GM19043 (cell line): ENCODE measurements around the gene SCFD2.
"Not testable (repeated sequence)": the region's sequence is repeated elsewhere in the genome, so short reads cannot be mapped to it uniquely, and the experiment has no call there.

Experiments used
- ATAC-seq: cut with Tn5 transposase; IDR thresholded peaks from one replicate; pipeline ENCODE4 v1.9.1; 2021; ENCODE audit warnings: low read depth; ENCODE audit not compliant: unreplicated experiment

SCFD2 gene

DNA sequence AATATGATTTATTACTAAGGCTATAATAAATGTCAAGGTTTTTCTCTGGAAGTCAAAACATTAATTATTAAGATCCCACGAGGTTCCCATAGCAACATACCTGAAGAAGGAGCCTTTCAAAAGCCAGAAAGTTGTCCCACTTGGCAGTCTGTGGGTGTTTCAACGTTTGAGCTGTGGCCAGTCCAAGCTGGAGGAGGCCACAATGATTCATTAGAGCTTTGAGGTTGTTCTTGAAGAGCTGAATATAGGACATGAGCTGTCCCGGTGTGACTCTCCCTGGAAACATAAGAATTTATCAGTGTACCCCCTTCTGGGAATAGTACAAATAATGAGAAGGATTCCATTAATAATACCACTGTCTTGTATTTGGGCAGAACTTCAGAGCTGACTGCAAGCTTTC lies 92.1 kb downstream of the SCFD2 start:
- ATAC-seq: no peak

- no peak for ATAC-seq
These were observed 98.8 kb downstream of the SCFD2 start for GRCh38 chr4:53267026-53267425.

DNA sequence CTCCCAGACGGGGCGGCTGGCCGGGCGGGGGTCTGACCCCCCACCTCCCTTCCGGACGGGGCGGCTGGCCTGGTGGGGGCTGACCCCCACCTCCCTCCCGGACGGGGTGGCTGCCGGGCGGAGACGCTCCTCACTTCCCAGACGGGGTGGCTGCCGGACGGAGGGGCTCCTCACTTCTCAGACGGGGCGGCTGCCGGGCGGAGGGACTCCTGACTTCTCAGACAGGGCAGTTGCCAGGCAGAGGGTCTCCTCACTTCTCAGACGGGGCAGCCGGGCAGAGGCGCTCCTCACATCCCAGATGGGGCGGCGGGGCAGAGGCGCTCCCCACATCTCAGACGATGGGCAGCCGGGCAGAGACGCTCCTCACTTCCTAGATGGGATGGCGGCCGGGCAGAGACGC lies 109.9 kb downstream of the SCFD2 start:
- ATAC-seq: not testable (repeated sequence)

DNA sequence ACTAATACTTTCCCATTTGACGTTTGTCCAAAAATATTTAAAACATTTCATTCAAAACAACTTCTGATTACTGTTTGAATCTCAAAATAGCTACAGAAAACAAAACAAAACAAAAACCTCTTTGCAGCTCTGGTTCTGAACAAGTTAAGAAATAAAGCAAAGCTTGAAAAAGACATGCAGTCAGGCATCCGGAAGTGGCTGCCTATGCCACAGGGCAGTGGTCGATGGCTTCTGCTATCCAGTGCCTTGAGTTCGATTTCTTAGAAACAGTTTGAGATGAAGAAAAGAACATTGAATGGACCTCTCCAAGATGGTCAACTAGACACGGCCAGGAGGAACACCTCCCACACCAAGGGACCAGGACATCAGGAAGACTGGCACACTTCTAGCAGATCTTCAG lies 125.3 kb downstream of the SCFD2 start:
- no peak for ATAC-seq

DNA sequence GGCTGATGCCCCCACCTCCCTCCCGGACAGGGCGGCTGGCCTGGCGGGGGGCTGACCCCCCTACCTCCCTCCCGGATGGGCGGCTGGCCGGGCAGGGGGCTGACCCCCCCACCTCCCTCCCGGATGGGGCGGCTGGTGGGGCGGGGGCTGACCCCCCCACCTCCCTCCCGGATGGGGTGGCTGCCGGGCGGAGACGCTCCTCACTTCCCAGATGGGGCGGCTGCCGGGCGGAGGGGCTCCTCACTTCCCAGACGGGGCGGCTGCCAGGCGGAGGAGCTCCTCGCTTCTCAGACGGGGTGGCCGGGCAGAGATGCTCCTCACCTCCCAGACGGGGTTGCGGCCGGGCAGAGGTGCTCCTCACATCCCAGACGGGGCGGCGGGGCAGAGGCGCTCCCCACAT lies 127.5 kb downstream of the SCFD2 start:
- not testable (repeated sequence) for ATAC-seq

GRCh38 chr4:53237811-53238210 lies 128.1 kb downstream of the SCFD2 start:
- not testable (repeated sequence) for ATAC-seq

GRCh38 chr4:53236624-53237023 lies 129.2 kb downstream of the SCFD2 start:
- not testable (repeated sequence) for ATAC-seq

DNA sequence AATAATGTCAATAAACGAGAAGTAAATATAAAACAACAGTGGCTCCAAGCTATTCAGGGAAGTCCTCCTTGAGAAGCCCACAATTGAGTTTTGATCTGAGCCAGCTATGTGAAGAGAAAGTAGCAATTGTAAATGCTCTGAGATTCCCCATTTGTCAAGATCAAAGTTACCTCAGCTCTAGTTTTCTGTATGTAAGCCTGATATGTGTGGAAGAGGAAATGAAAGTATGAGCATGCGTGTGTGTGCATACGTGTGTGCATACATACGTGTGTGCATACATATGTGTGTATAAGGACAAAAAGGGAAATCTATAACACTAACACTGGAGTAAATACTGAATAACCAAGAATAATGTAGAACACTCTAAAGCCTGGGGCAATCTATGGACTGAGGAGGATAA lies 130.3 kb downstream of the SCFD2 start:
- ATAC-seq: no peak

GRCh38 chr4:53234669-53235068 lies 131.2 kb downstream of the SCFD2 start:
- ATAC-seq: no peak

GRCh38 chr4:53234111-53234510 lies 131.8 kb downstream of the SCFD2 start:
- no peak for ATAC-seq

- ATAC-seq: no peak
These were observed 132.6 kb downstream of the SCFD2 start for GRCh38 chr4:53233114-53233795.

DNA sequence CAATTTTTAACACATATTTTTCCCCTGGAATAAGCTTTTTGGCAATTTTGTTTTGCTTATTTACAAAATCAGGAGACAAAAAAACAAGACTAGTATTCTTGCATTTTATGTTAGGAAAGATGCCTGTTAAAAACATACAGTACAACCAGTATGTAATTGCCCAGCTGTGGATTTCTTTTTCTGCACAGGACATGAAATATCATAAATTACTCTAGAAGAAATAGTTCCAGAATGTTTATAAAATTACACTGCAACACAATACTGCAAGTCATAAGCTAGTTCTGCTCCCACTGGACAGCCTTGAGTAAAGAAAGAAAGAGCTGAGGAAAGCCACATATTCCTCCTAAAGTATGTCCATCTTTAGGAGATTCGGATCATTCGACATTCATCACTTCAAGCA lies 133.5 kb downstream of the SCFD2 start:
- no peak for ATAC-seq

- ATAC-seq: no peak
These were observed 137.8 kb downstream of the SCFD2 start for GRCh38 chr4:53228036-53228435.

- no peak for ATAC-seq
These were observed 138.4 kb downstream of the SCFD2 start for GRCh38 chr4:53227451-53227850.

GRCh38 chr4:53221832-53222480 lies 143.9 kb downstream of the SCFD2 start:
- no peak for ATAC-seq

DNA sequence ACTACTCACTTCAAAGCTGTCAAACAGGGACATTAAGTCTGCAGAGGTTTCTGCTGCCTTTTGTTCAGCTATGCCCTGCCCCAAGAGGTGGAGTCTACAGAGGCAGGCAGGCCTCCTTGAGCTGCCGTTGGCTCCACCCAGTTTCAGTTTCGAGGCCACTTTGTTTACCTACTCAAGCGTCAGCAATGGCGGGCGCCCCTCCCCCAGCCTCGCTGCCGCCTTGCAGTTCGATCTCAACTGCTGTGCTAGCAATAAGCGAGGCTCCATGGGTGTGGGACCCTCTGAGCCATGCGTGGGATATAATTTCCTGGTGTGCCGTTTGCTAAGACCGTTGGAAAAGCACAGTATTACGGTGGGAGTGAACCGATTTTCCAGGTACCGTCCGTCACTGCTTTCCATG lies 146.7 kb downstream of the SCFD2 start:
- not testable (repeated sequence) for ATAC-seq

GRCh38 chr4:53208753-53209152 lies 157.1 kb downstream of the SCFD2 start:
- ATAC-seq: no peak

DNA sequence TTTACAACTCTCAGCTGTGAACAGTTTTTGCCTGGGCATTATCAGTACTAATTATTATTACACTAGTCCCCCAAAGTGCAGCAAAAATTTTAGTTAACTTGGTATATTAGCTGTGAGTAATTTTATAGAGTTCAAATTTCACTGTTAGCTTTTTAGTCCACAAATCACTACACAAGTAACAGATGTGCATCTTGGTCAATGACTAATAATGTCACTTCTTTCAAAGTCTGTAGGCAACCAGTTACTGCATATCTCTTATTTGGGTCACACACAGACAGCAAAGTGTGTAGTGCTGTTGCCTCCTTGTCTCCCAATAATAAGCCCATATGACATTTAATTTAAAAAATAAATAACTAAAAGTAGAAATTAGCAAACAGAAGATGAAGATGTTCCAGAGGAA lies 159.9 kb downstream of the SCFD2 start:
- no peak for ATAC-seq

GRCh38 chr4:53199356-53199755 lies 166.5 kb downstream of the SCFD2 start:
- ATAC-seq: no peak

GRCh38 chr4:53197772-53198142 lies 168.1 kb downstream of the SCFD2 start:
- ATAC-seq: no peak

DNA sequence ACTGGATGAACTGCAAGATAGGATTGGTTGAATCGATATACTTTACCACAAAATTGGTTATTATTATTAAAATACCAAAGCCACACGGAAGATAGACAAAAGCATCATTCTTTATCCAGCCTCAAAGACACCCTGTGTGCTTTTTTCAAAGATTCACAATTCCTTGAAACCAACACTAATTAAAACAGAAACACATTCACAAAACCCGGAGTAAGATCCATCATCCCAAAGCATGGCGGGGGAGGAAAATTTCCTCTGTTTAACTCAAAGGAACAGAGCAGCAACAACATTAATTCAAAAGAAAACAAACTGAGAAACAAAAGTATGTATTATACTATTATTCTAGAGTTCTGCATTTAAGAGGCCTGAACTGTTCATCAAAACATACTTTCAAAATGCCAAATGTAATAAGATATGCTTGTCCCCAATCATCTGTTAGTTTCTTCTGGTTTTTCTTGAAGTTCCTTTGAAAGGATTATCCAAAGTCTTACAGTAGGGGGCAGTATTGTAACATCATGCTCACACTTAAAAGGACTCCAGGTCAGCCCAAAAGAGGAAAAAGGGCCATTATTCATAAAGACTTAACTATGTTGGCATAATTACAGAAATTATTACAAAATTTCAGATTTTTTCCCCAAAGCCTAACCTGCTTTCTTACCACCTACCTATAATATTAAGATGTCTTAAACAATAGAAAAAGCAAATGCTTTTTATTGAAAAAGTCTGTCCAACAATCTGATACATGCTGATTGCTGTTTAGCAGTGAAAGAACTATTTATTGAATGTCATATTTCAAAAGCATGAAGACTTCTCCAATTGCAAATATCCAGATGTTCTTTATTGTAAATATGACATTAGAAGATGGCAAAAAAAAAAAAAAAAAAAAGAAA lies 168.7 kb downstream of the SCFD2 start:
- ATAC-seq: no peak
